ENCODE data around the gene MAPKAPK2.

MAPKAPK2 gene

DNA sequence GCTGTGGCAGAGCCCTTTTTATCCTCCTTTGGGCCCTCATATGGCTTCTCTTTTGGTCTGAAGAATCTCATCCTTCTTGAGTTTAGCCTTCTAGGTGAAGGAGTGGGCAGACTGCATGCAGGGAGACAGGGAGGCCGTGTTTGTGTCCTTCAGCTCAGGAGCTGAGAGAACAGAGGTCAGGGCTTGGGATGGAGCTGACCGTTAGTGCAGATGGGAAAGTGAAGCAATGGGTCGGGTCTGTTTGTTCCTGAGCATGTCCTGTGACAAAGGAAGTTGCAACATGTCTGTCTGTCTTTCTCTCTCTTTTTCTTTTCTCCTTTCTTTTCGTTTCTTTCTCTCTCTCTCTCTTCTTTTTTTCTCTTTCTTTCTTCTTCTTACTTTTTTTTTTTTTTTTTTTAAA is 14.9 kb downstream of the MAPKAPK2 start:
- no peak overlapping the region for H3K27ac ChIP-seq (ENCODE audit: low read length)
- no peak for DNase-seq
- H3K4me3 ChIP-seq (ENCODE audit: low read length), result no peak overlapping the region
- H2AFZ ChIP-seq (ENCODE audit: low read length), result no peak overlapping the region
- no peaks in the 10 kb centered on the region for H3F3A ChIP-seq (ENCODE audit: insufficient read depth, low read length)
- H3K27me3 ChIP-seq (replicated peaks; ENCODE audit: insufficient read depth, low read length), result no peaks in the 10 kb centered on the region
- H3K9me2 ChIP-seq (replicated peaks; ENCODE audit: insufficient read depth, low read length), result no peaks in the 10 kb centered on the region
- H4K20me1 ChIP-seq (ENCODE audit: insufficient read depth, low read length), result 0 out of 2 replicates have a peak, but pooled peaks cover 8% of the 10 kb centered on the region
- no peak overlapping the region for H3K9ac ChIP-seq (ENCODE audit: low read length)
- no peaks in the 10 kb centered on the region for H3K9me3 ChIP-seq (replicated peaks; ENCODE audit: insufficient read depth, low read length)
- peaks cover 99% of the 10 kb centered on the region for H3K79me2 ChIP-seq (ENCODE audit: low read length)
- peaks cover 38% of the 10 kb centered on the region for H3K4me1 ChIP-seq (ENCODE audit: low read length)
- H3K4me2 ChIP-seq (ENCODE audit: low read depth, low read length), result no peak overlapping the region
- no peaks in the 10 kb centered on the region for H3K36me3 ChIP-seq (replicated peaks; ENCODE audit: insufficient read depth, low read length)
- TF ChIP-seq EZH2phosphoT487 (IDR thresholded peaks at IDR 0.05; ENCODE audit: low read length) (no peak), EZH2 (optimal IDR thresholded peaks at IDR 0.05; ENCODE audit: low read depth, low read length) (no peak), CTCF (IDR thresholded peaks at IDR 0.05; ENCODE audit: low read length) (no peak)

DNA sequence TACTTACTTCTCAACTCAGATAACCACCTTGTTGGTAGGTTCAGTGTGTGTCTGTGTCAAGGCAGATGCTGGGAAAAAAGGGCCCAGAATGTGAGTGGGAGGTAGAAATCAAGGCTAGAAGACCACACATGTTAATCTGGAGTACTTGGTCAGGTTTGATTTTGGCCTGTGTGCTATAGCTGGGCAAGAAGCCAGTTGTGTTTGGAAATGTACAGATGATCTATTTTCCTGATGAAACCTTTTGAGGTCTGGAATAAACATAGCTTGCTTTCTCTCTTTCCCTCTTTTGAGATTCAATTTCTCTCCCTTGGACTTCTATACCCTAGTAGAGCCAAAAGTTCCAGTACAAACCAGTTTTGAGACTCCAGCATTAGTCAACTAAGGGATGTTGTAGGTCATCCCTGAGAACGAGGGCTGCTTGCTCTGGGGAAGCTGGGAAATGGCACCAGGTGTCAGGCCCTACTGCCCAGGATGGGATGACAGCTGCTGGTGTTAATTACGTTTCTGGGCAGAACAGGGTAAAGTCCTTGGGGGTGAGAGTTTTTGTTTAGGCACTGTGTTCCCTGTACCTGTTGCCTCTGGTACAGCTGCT is 15.8 kb downstream of the MAPKAPK2 start:
- peaks cover 31% of the 10 kb centered on the region for H3K4me1 ChIP-seq (ENCODE audit: low read length)
- no peak for TF ChIP-seq EZH2 (optimal IDR thresholded peaks at IDR 0.05; ENCODE audit: low read depth, low read length)
- 0 out of 2 replicates have a peak, but pooled peaks cover 12% of the 10 kb centered on the region for H4K20me1 ChIP-seq (ENCODE audit: insufficient read depth, low read length)
- no peaks in the 10 kb centered on the region for H3K36me3 ChIP-seq (replicated peaks; ENCODE audit: insufficient read depth, low read length)
- no peaks in the 10 kb centered on the region for H3K27me3 ChIP-seq (replicated peaks; ENCODE audit: insufficient read depth, low read length)
- H3K9ac ChIP-seq (ENCODE audit: low read length), result no peak overlapping the region
- no peaks in the 10 kb centered on the region for H3K9me2 ChIP-seq (replicated peaks; ENCODE audit: insufficient read depth, low read length)
- no peak overlapping the region for H3K27ac ChIP-seq (ENCODE audit: low read length)
- DNase-seq, result no peak
- no peaks in the 10 kb centered on the region for H3K9me3 ChIP-seq (replicated peaks; ENCODE audit: insufficient read depth, low read length)
- no peak overlapping the region for H3K4me3 ChIP-seq (ENCODE audit: low read length)
- no peak overlapping the region for H3K4me2 ChIP-seq (ENCODE audit: low read depth, low read length)
- no peak overlapping the region for H2AFZ ChIP-seq (ENCODE audit: low read length)
- H3F3A ChIP-seq (ENCODE audit: insufficient read depth, low read length), result no peaks in the 10 kb centered on the region
- peaks cover 99% of the 10 kb centered on the region for H3K79me2 ChIP-seq (ENCODE audit: low read length)

- H3K4me2 ChIP-seq (ENCODE audit: low read depth, low read length), result no peak overlapping the region
- H3K27ac ChIP-seq (ENCODE audit: low read length), result no peak overlapping the region
- H2AFZ ChIP-seq (ENCODE audit: low read length), result no peak overlapping the region
- H3K4me1 ChIP-seq (ENCODE audit: low read length), result peaks cover 21% of the 10 kb centered on the region
- no peak overlapping the region for H3K4me3 ChIP-seq (ENCODE audit: low read length)
- H3K9me3 ChIP-seq (replicated peaks; ENCODE audit: insufficient read depth, low read length), result no peaks in the 10 kb centered on the region
- DNase-seq, result no peak
- no peaks in the 10 kb centered on the region for H3K9me2 ChIP-seq (replicated peaks; ENCODE audit: insufficient read depth, low read length)
- H3K9ac ChIP-seq (ENCODE audit: low read length), result no peak overlapping the region
- H4K20me1 ChIP-seq (ENCODE audit: insufficient read depth, low read length), result peaks cover 19% of the 10 kb centered on the region
- no peaks in the 10 kb centered on the region for H3K27me3 ChIP-seq (replicated peaks; ENCODE audit: insufficient read depth, low read length)
- TF ChIP-seq EZH2 (optimal IDR thresholded peaks at IDR 0.05; ENCODE audit: low read depth, low read length) (no peak), EZH2phosphoT487 (IDR thresholded peaks at IDR 0.05; ENCODE audit: low read length) (no peak), CTCF (IDR thresholded peaks at IDR 0.05; ENCODE audit: low read length) (no peak)
- H3K79me2 ChIP-seq (ENCODE audit: low read length), result peaks cover 98% of the 10 kb centered on the region
- 0 out of 2 replicates have a peak, but pooled peaks cover 2% of the 10 kb centered on the region for H3F3A ChIP-seq (ENCODE audit: insufficient read depth, low read length)
- no peaks in the 10 kb centered on the region for H3K36me3 ChIP-seq (replicated peaks; ENCODE audit: insufficient read depth, low read length)
Observed at GRCh38 chr1:206702260-206702659, 17.6 kb downstream of the MAPKAPK2 start.

DNA sequence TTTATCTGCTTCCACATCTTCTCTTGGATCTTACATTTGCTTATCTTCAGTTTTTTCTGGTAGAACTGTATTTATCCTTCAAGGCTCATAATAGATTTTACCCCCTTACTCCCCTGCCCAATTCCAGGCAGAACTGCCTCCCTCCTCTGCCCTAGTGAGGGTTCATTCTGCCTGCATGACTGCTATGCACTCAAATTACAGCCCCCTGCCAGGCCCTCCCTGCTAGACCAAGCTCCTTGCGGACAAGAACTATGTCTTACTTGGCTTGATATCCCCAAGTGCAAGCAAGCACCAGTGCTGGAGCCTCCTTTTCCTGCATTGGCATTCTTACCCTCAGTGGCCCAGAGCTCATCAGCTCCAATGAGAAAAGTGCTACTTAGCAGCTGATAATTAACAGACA is 18.1 kb downstream of the MAPKAPK2 start:
- peaks cover 21% of the 10 kb centered on the region for H3K4me1 ChIP-seq (ENCODE audit: low read length)
- H3K4me2 ChIP-seq (ENCODE audit: low read depth, low read length), result no peak overlapping the region
- no peaks in the 10 kb centered on the region for H3K9me3 ChIP-seq (replicated peaks; ENCODE audit: insufficient read depth, low read length)
- no peaks in the 10 kb centered on the region for H3K9me2 ChIP-seq (replicated peaks; ENCODE audit: insufficient read depth, low read length)
- DNase-seq, result no peak
- peaks cover 98% of the 10 kb centered on the region for H3K79me2 ChIP-seq (ENCODE audit: low read length)
- H3K36me3 ChIP-seq (replicated peaks; ENCODE audit: insufficient read depth, low read length), result no peaks in the 10 kb centered on the region
- H2AFZ ChIP-seq (ENCODE audit: low read length), result no peak overlapping the region
- no peak for TF ChIP-seq CTCF (IDR thresholded peaks at IDR 0.05; ENCODE audit: low read length)
- no peak for TF ChIP-seq EZH2 (optimal IDR thresholded peaks at IDR 0.05; ENCODE audit: low read depth, low read length)
- TF ChIP-seq EZH2phosphoT487 (IDR thresholded peaks at IDR 0.05; ENCODE audit: low read length), result no peak
- no peak overlapping the region for H3K4me3 ChIP-seq (ENCODE audit: low read length)
- H4K20me1 ChIP-seq (ENCODE audit: insufficient read depth, low read length), result peaks cover 25% of the 10 kb centered on the region
- 0 out of 2 replicates have a peak, but pooled peaks cover 6% of the 10 kb centered on the region for H3F3A ChIP-seq (ENCODE audit: insufficient read depth, low read length)
- H3K9ac ChIP-seq (ENCODE audit: low read length), result no peak overlapping the region
- no peaks in the 10 kb centered on the region for H3K27me3 ChIP-seq (replicated peaks; ENCODE audit: insufficient read depth, low read length)
- H3K27ac ChIP-seq (ENCODE audit: low read length), result no peak overlapping the region

All from MM.1S (cell line).